GM23338 (cell line): ENCODE results near the gene CD2BP2. TPM values are rescaled to one million over a fixed set of nuclear protein-coding genes. Genes with fewer than 3 reads are reported as not detected.
A peak's percentile ranks its signal among the peaks of the same experiment; 100 is the strongest.

ENCODE experiments used
- ATAC-seq: fragments of 200-7000 bp; cut with Tn5 transposase; 3 replicates; pipeline ENCODE4 v1.9.1; 2020
- DNase-seq: peaks from one replicate; pipeline ENCODE4 v3.0.0-alpha.2; 2015; ENCODE audit warnings: low spot score
- H2AFZ ChIP-seq: fragments of 200-600 bp; sonication (generic); 2 replicates; pipeline ENCODE4 v1.8.0; 2016; ENCODE audit warnings: antibody characterized with exemption, mild to moderate bottlenecking, moderate library complexity
- H3F3A ChIP-seq: fragments of 200-600 bp; sonication (generic); replicated peaks from 2 replicates; pipeline ENCODE4 v1.8.0; 2017; ENCODE audit warnings: antibody characterized with exemption, mixed run types, low read depth
- H3K27ac ChIP-seq: fragments of 200-600 bp; sonication (generic); 2 replicates; pipeline ENCODE4 v1.6.1; 2016; ENCODE audit warnings: low read depth
- H3K27me3 ChIP-seq: fragments of 200-600 bp; sonication (generic); 2 replicates; pipeline ENCODE4 v1.8.0; 2016; ENCODE audit warnings: mild to moderate bottlenecking, mixed run types, moderate library complexity; ENCODE audit not compliant: insufficient read depth
- H3K36me3 ChIP-seq: fragments of 200-600 bp; sonication (generic); 2 replicates; pipeline ENCODE4 v1.8.0; 2016; ENCODE audit warnings: mild to moderate bottlenecking; ENCODE audit not compliant: insufficient read depth
- H3K4me1 ChIP-seq: fragments of 200-600 bp; sonication (generic); 2 replicates; pipeline ENCODE4 v1.8.0; 2016; ENCODE audit warnings: mild to moderate bottlenecking, moderate library complexity; ENCODE audit not compliant: insufficient read depth
- H3K4me2 ChIP-seq: fragments of 200-600 bp; sonication (generic); 2 replicates; pipeline ENCODE4 v1.7.1; 2017; ENCODE audit warnings: mixed run types
- H3K4me3 ChIP-seq: fragments of 200-600 bp; sonication (generic); 2 replicates; pipeline ENCODE4 v1.6.1; 2016; ENCODE audit warnings: mixed run types
- H3K79me2 ChIP-seq: fragments of 200-600 bp; sonication (generic); replicated peaks from 2 replicates; pipeline ENCODE4 v1.8.0; 2017; ENCODE audit warnings: mild to moderate bottlenecking; ENCODE audit not compliant: insufficient read depth
- H3K9me2 ChIP-seq: fragments of 200-600 bp; sonication (generic); 2 replicates; pipeline ENCODE4 v1.8.0; 2017; ENCODE audit not compliant: insufficient read depth
- H4K20me1 ChIP-seq: fragments of 200-600 bp; sonication (generic); replicated peaks from 2 replicates; pipeline ENCODE4 v1.8.0; 2017; ENCODE audit warnings: mild to moderate bottlenecking; ENCODE audit not compliant: insufficient read depth
- H3K27ac Mint-ChIP-seq: 2 replicates; pipeline ENCODE4 v1.8.0; 2020; ENCODE audit warnings: inconsistent platforms, mild to moderate bottlenecking, moderate library complexity, mixed read lengths
- H3K27me3 Mint-ChIP-seq: 3 replicates; pipeline ENCODE4 v1.8.0; 2022; ENCODE audit warnings: low read depth, mild to moderate bottlenecking, moderate library complexity, mixed read lengths, inconsistent platforms; ENCODE audit not compliant: insufficient read depth, poor library complexity
- H3K36me3 Mint-ChIP-seq: 3 replicates; pipeline ENCODE4 v1.8.0; 2021; ENCODE audit warnings: low read depth, mild to moderate bottlenecking, inconsistent platforms, moderate library complexity, mixed read lengths
- H3K4me1 Mint-ChIP-seq: 3 replicates; pipeline ENCODE4 v1.8.0; 2020; ENCODE audit warnings: mild to moderate bottlenecking, inconsistent platforms, mixed read lengths
- H3K4me3 Mint-ChIP-seq: 3 replicates; pipeline ENCODE4 v1.8.0; 2021; ENCODE audit warnings: moderate library complexity, mild to moderate bottlenecking, inconsistent platforms, mixed read lengths
- H3K9me3 Mint-ChIP-seq: 3 replicates; pipeline ENCODE4 v1.8.0; 2020; ENCODE audit warnings: moderate library complexity, mild to moderate bottlenecking, inconsistent platforms, mixed read lengths
- CREB1 ChIP-seq: fragments of 250-450 bp; sonication (Bioruptor Pico); IDR thresholded peaks from 2 replicates; pipeline ENCODE4 v1.5.0; 2020; ENCODE audit warnings: low read depth, mild to moderate bottlenecking, moderate library complexity
- EZH2 ChIP-seq: fragments of 200-600 bp; sonication (generic); IDR thresholded peaks from one replicate; pipeline ENCODE4 v1.8.0; 2017; ENCODE audit warnings: antibody characterized with exemption, mild to moderate bottlenecking, low read depth; ENCODE audit not compliant: unreplicated experiment
- JUNB ChIP-seq: IDR thresholded peaks from one replicate; pipeline ENCODE4 v1.6.1; 2016; ENCODE audit warnings: antibody characterized with exemption; ENCODE audit not compliant: unreplicated experiment
- NANOG ChIP-seq: IDR thresholded peaks from 2 replicates; pipeline ENCODE4 v1.6.1; 2016; ENCODE audit warnings: antibody characterized with exemption, borderline replicate concordance
- POLR2AphosphoS5 ChIP-seq: IDR thresholded peaks from 2 replicates; pipeline ENCODE4 v1.6.1; 2016; ENCODE audit warnings: antibody characterized with exemption, low read depth
- STAT1 ChIP-seq: IDR thresholded peaks from one replicate; pipeline ENCODE4 v1.6.1; 2016; ENCODE audit warnings: antibody characterized with exemption; ENCODE audit not compliant: unreplicated experiment
- ZNF462 ChIP-seq: fragments of 250-450 bp; sonication (Bioruptor Pico); IDR thresholded peaks from 2 replicates; pipeline ENCODE4 v1.5.0; 2020; ENCODE audit warnings: mild to moderate bottlenecking, moderate library complexity
- polyA plus RNA-seq: library from polyadenylated mRNA; unstranded; fragments of >200 nt; fragmentation: Nextera tagmentation; extraction: Ambion mirVana; gene quantifications from 2 replicates; pipeline ENCODE4 v1.2.1, GENCODE V29; 2016
- total RNA-seq: library from RNA; depleted of rRNA; stranded (reverse); fragments of >200 nt; shearing (Covaris generic); gene quantifications from 2 replicates; pipeline ENCODE4 v1.2.3, GENCODE V29; 2014

The CD2BP2 gene
- total and polyA plus RNA-seq, 2 experiments from 2014 or later: 23.1 to 38.7 TPM

- H3K36me3 Mint-ChIP-seq: no peaks in the 10 kb centered on the region; the same call in 2 of the 3 replicates
- H3K27ac ChIP-seq: no peak overlapping the region
- ATAC-seq (no peak), DNase-seq (no peak)
- peaks cover 1% of the 10 kb centered on the region; the same call in 1 of the 2 replicates for H4K20me1 ChIP-seq
- no peaks in the 10 kb centered on the region for H3K27me3 ChIP-seq
- peak overlapping the region; percentile 74 for H3K4me3 Mint-ChIP-seq
- H3K9me3 Mint-ChIP-seq: no peaks in the 10 kb centered on the region
- peaks cover 19% of the 10 kb centered on the region for H3K4me1 ChIP-seq
- no peak overlapping the region for H2AFZ ChIP-seq
- no peaks in the 10 kb centered on the region for H3K36me3 ChIP-seq
- TF ChIP-seq ZNF462 (CRISPR knock-in tag) (no peak), EZH2 (no peak), POLR2AphosphoS5 (no peak), NANOG (no peak), CREB1 (no peak), JUNB (no peak), STAT1 (no peak)
- peaks cover 8% of the 10 kb centered on the region for H3F3A ChIP-seq
- peaks cover 41% of the 10 kb centered on the region for H3K4me1 Mint-ChIP-seq
- no peak overlapping the region for H3K27ac Mint-ChIP-seq
- 0 out of 2 replicates have a peak overlapping the region, but pooled peaks have one; percentile 66 for H3K4me2 ChIP-seq
- H3K4me3 ChIP-seq: no peak overlapping the region
- H3K27me3 Mint-ChIP-seq: peaks cover 29% of the 10 kb centered on the region
- H3K9me2 ChIP-seq: no peaks in the 10 kb centered on the region
- H3K79me2 ChIP-seq: peaks cover 20% of the 10 kb centered on the region
Observed at GRCh38 chr16:30372038-30372712, 17.1 kb upstream of the CD2BP2 start.
